CD4-positive, alpha-beta T cell (primary cell): Measurements from ENCODE around the gene GLIS1. TPM values are rescaled to one million over a fixed set of nuclear protein-coding genes. Genes with fewer than 3 reads are reported as not detected.

Experiments used
- ATAC-seq: fragments of 200-7000 bp; cut with Tn5 transposase; one replicate; pipeline ENCODE4 v1.10.0; 2022; ENCODE audit warnings: mild to moderate bottlenecking; ENCODE audit not compliant: poor library complexity
- CTCF ChIA-PET: fragments of 350-600 bp; sonication (Branson Sonifier 250); formaldehyde crosslinking; loops from one replicate; lab custom pipeline; 2021; ENCODE audit warnings: antibody characterized with exemption, inconsistent platforms; lab: Charles Lee
- POLR2A ChIA-PET: fragments of 350-600 bp; sonication (Branson Sonifier 250); formaldehyde crosslinking; loops from one replicate; lab custom pipeline; 2021; ENCODE audit warnings: antibody characterized with exemption, inconsistent platforms; lab: Charles Lee
- DNase-seq, 14 experiments: peaks; one replicate each; pipeline ENCODE4 v3.0.0-alpha.2; 2013 to 2020; ENCODE audit warnings: mixed read lengths in 2 of 14
- H3K27ac ChIP-seq, 2 donors: one replicate each; pipeline versions ENCODE4 v1.5.1 to v1.7.0; 2013; ENCODE audit warnings: low read length in 2 of 2, low read depth in 1 of 2, mild to moderate bottlenecking in 1 of 2
- H3K27me3 ChIP-seq, 2 experiments: 1 replicate in 1 of 2; 2 replicates in 1 of 2; pipeline versions ENCODE4 v1.6.1 to v1.7.0; 2013; ENCODE audit warnings: low read length in 2 of 2, control low read depth in 1 of 2, mild to moderate bottlenecking in 1 of 2, moderate library complexity in 1 of 2; ENCODE audit not compliant: insufficient read depth in 2 of 2, control insufficient read depth in 1 of 2
- H3K36me3 ChIP-seq: one replicate; pipeline ENCODE4 v1.6.1; 2013; ENCODE audit warnings: low read length, control low read depth; ENCODE audit not compliant: insufficient read depth
- H3K4me1 ChIP-seq: one replicate; pipeline ENCODE4 v1.6.1; 2013; ENCODE audit warnings: low read length, control low read depth; ENCODE audit not compliant: insufficient read depth
- H3K4me3 ChIP-seq: one replicate; pipeline ENCODE4 v1.5.1; 2013; ENCODE audit warnings: mild to moderate bottlenecking, low read length, moderate library complexity
- H3K9me3 ChIP-seq, 2 experiments: 1 replicate in 1 of 2; 2 replicates in 1 of 2; pipeline versions ENCODE4 v1.6.1 to v1.7.0; 2013; ENCODE audit warnings: low read length in 2 of 2, mild to moderate bottlenecking in 2 of 2, control low read depth in 1 of 2, moderate library complexity in 1 of 2; ENCODE audit not compliant: control insufficient read depth in 1 of 2, insufficient read depth in 1 of 2
- H3K27ac Mint-ChIP-seq: one replicate; pipeline ENCODE4 v1.8.0; 2020; ENCODE audit warnings: mixed read lengths
- H3K27me3 Mint-ChIP-seq: one replicate; pipeline ENCODE4 v1.8.0; 2021; ENCODE audit warnings: mixed read lengths
- H3K36me3 Mint-ChIP-seq: one replicate; pipeline ENCODE4 v1.8.0; 2021; ENCODE audit warnings: low read depth, mixed read lengths
- H3K4me1 Mint-ChIP-seq: one replicate; pipeline ENCODE4 v1.8.0; 2021; ENCODE audit warnings: low read depth, mixed read lengths
- H3K4me3 Mint-ChIP-seq: one replicate; pipeline ENCODE4 v1.8.0; 2020; ENCODE audit warnings: mild to moderate bottlenecking, mixed read lengths
- H3K9me3 Mint-ChIP-seq: one replicate; pipeline ENCODE4 v1.8.0; 2020; ENCODE audit warnings: mixed read lengths
- intact Hi-C, 2 experiments: fragments of 100-400 bp; cut with DNase I in 1 of 2; cut with micrococcal nuclease in 1 of 2; formaldehyde crosslinking; loops; one replicate each; pipeline versions ENCODE4 v1.15.1 to v1.9.0; 2023 to 2025; cut with DNase I, micrococcal nuclease
- total RNA-seq, 174 experiments: library from RNA in 2 of 174; stranded (reverse) in 2 of 174; gene quantifications; one replicate each; pipeline ENCODE4 v1.2.3 and lab custom pipeline; 2021 to 2026
- TF ChIP-seq, protein P1 (sequence below): fragments of 200-600 bp; IDR thresholded peaks from one replicate; pipeline ENCODE4 v1.8.0; 2022; ENCODE audit warnings: antibody characterized with exemption, mild to moderate bottlenecking

Gene GLIS1
- total RNA-seq, 2 experiments from 2014 or later: not detected

DNA sequence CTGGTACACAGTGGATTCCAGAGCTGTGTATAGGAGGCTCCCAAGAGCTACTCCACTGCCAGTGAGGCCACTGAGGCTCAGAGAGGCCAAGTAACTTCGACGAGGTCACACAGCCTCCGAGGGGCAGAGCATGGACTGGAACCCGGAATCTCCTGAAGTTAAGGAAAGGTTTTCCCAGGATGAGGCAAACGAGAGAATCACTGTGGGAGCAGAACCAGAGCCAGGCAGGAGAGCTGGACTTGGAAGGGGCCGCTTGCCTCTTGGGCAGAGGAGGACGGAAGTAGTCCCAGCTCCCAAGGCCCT lies 52.0 kb downstream of the GLIS1 start:
- no peak for ATAC-seq
- H3K27ac ChIP-seq: no peak overlapping the region
- H3K4me3 ChIP-seq: no peak overlapping the region
- H3K27ac Mint-ChIP-seq: no peak overlapping the region
- no peaks in the 10 kb centered on the region for H3K36me3 ChIP-seq
- H3K4me1 Mint-ChIP-seq: peaks cover 5% of the 10 kb centered on the region
- no peak for DNase-seq
- no peaks in the 10 kb centered on the region for H3K9me3 ChIP-seq
- peaks cover 23% of the 10 kb centered on the region for H3K27me3 Mint-ChIP-seq
- H3K27me3 ChIP-seq: no peaks in the 10 kb centered on the region
- H3K4me1 ChIP-seq: peaks cover 3% of the 10 kb centered on the region
- H3K36me3 Mint-ChIP-seq: no peaks in the 10 kb centered on the region
- CTCF ChIA-PET: no interaction called here
- no peak overlapping the region for H3K4me3 Mint-ChIP-seq
- POLR2A ChIA-PET: no interaction called here
- no peaks in the 10 kb centered on the region for H3K9me3 Mint-ChIP-seq
- TF ChIP-seq, protein P1, sequence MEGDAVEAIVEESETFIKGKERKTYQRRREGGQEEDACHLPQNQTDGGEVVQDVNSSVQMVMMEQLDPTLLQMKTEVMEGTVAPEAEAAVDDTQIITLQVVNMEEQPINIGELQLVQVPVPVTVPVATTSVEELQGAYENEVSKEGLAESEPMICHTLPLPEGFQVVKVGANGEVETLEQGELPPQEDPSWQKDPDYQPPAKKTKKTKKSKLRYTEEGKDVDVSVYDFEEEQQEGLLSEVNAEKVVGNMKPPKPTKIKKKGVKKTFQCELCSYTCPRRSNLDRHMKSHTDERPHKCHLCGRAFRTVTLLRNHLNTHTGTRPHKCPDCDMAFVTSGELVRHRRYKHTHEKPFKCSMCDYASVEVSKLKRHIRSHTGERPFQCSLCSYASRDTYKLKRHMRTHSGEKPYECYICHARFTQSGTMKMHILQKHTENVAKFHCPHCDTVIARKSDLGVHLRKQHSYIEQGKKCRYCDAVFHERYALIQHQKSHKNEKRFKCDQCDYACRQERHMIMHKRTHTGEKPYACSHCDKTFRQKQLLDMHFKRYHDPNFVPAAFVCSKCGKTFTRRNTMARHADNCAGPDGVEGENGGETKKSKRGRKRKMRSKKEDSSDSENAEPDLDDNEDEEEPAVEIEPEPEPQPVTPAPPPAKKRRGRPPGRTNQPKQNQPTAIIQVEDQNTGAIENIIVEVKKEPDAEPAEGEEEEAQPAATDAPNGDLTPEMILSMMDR: no peak
- intact Hi-C loops: no loop called here

DNA sequence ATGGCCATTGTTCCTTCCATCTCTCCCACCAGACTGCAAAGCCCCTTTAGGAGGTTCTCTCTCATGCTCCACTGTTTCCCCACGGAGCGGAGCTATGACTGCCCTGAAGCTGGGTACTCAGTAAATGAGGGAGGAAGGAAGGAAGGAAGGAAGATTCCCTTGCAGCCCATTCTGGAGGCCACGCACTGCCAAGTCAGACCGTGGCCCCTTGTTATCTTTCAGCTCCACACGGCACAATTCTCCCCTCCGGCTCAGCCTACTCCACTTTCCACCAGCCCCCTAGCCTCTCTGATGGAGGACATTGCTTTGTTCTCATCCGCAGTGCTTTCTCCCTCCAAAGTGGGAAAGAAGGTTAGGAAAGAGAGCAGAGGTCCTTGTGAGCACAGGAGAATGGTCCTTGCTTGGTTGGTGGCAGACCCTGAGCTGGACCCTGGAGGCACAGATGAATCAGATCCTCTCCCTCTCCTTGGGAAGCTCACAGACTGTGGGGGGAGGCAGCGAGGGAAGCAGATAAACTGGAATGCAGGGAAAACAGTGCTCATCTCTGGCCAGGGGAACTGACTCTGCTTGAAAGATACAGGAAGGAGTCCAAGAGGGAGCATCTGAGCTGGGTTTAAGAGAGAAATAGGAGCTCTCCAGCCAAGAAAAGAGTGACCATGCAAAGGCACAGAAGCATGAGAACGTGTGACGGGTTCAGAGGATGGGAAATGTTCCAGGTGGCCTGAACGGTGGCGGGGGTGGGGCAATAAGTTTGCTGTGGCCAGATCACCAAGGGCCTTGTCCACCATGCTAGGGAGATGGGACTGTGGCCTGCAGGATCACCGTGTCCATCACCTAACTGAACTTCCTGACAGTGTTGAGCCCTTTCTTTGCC lies 52.6 kb downstream of the GLIS1 start:
- Mint-ChIP-seq H3K27me3 (peaks cover 23% of the 10 kb centered on the region), H3K4me3 (no peak overlapping the region), H3K9me3 (no peaks in the 10 kb centered on the region), H3K4me1 (peaks cover 9% of the 10 kb centered on the region), H3K27ac (no peak overlapping the region), H3K36me3 (no peaks in the 10 kb centered on the region)
- ChIA-PET POLR2A (no interaction called here), CTCF (no interaction called here)
- H3K27ac ChIP-seq: no peak overlapping the region
- TF ChIP-seq, protein P1: no peak
- DNase-seq (no peak), ATAC-seq (no peak)
- H3K9me3 ChIP-seq: no peaks in the 10 kb centered on the region
- H3K4me3 ChIP-seq: no peak overlapping the region
- no peaks in the 10 kb centered on the region for H3K27me3 ChIP-seq
- peaks cover 5% of the 10 kb centered on the region for H3K4me1 ChIP-seq
- intact Hi-C loops: no loop called here
- no peaks in the 10 kb centered on the region for H3K36me3 ChIP-seq

DNA sequence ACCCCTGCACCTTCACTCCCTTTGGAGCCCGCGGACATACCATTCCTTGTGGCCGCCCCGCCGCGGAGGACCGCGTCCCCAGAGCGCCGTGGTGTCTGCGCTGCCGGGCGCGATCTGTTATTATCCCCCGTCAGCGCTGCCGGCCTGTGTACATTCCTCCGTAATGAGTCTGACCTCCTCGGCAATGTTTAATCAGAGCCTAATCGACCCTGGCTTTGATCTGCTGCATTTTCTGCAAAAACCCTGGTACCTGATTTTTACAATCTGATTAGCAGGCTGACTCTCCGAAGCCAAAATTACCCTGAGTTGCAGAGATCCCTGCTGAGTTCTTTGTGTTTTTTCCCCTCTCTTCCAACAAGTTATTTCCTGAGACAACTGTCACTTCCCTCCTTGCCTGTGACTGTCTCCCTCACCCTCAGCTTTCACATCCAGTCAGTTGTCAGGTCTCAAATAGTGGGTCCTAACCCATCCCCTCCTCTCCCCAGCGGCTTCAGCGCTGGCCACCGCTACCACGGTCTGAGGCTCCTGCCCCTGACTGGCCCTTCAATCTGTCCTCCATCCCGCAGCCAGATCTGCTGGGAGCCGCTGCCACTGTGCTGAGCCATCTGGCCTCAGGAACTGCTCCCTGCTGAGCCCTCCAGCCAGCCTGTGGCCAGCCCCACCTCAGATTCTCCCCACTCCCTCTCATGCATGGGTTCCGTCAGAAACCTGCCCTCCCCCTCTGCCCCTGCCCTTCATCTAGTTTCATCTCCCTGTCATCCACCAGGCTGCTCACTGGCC lies 53.5 kb downstream of the GLIS1 start:
- intact Hi-C loops: no loop called here
- H3K4me1 Mint-ChIP-seq: peaks cover 9% of the 10 kb centered on the region
- CTCF ChIA-PET: no interaction called here
- no peak overlapping the region for H3K4me3 Mint-ChIP-seq
- ATAC-seq (no peak), DNase-seq (no peak)
- POLR2A ChIA-PET: no interaction called here
- no peak overlapping the region for H3K27ac Mint-ChIP-seq
- peaks cover 23% of the 10 kb centered on the region for H3K27me3 Mint-ChIP-seq
- Histone ChIP-seq H3K4me1 (peaks cover 5% of the 10 kb centered on the region), H3K4me3 (no peak overlapping the region), H3K27ac (no peak overlapping the region), H3K27me3 (no peaks in the 10 kb centered on the region), H3K36me3 (no peaks in the 10 kb centered on the region), H3K9me3 (no peaks in the 10 kb centered on the region)
- no peaks in the 10 kb centered on the region for H3K9me3 Mint-ChIP-seq
- H3K36me3 Mint-ChIP-seq: no peaks in the 10 kb centered on the region
- TF ChIP-seq, protein P1: no peak
